ENCODE measurements around the gene E2F4. TPM values are rescaled to one million over a fixed set of nuclear protein-coding genes. Genes with fewer than 3 reads are reported as not detected.

Gene E2F4
- total and polyA plus RNA-seq, 5 donors, result 33.9 to 42.5 (median 39.7) TPM

- no peak overlapping the region for H3K4me3 ChIP-seq (ENCODE audit: low read length)
- WGBS, result 69% methylated on average over 77 of the region's 77 CpGs
- no peaks in the 10 kb centered on the region for H3K9me3 ChIP-seq (ENCODE audit: control insufficient read depth, low read length)
- DNase-seq, result peak in 1 of 3 donors; percentile 74
- no peak overlapping the region for H3K27ac ChIP-seq (ENCODE audit: low read length)
- no peak for ATAC-seq
- no peaks in the 10 kb centered on the region for H3K27me3 ChIP-seq (ENCODE audit: control insufficient read depth, insufficient read depth)
- H3K4me1 ChIP-seq (ENCODE audit: control insufficient read depth, insufficient read depth, low read length), result no peaks in the 10 kb centered on the region
- intact Hi-C loops (cut with DNase I), result loop anchor here in 2 of 4 donors (2.0 to 5.0 kb wide), 2 partner anchors 37 to 173 kb away; no protein-coding TSS in a partner anchor
Observed at GRCh38 chr16:67149276-67150046, 42.5 kb upstream of the E2F4 start.

GRCh38 chr16:67150047-67150832 lies 41.7 kb upstream of the E2F4 start:
- H3K27me3 ChIP-seq (ENCODE audit: control insufficient read depth, insufficient read depth), result no peaks in the 10 kb centered on the region
- peak overlapping the region; percentile 56 for H3K4me3 ChIP-seq (ENCODE audit: low read length)
- H3K27ac ChIP-seq (ENCODE audit: low read length), result peak overlapping the region; percentile 68
- peaks cover 3% of the 10 kb centered on the region for H3K4me1 ChIP-seq (ENCODE audit: control insufficient read depth, insufficient read depth, low read length)
- 8% methylated on average over 94 of the region's 94 CpGs for WGBS
- H3K9me3 ChIP-seq (ENCODE audit: control insufficient read depth, low read length), result no peaks in the 10 kb centered on the region
- DNase-seq (peak; percentile 78 to 91 (median 89)), ATAC-seq (peak; percentile 72 to 75)
- intact Hi-C loops (cut with DNase I), result loop anchor here in 1 of 4 donors (2.0 kb wide), 1 partner anchor 173 kb away; no protein-coding TSS in a partner anchor

- Histone ChIP-seq H3K4me3 (ENCODE audit: low read length) (peak within 1 kb of the TSS; percentile 56), H3K9me3 (ENCODE audit: control insufficient read depth, low read length) (no peaks in the 10 kb centered on the region), H3K27me3 (ENCODE audit: control insufficient read depth, insufficient read depth) (no peaks in the 10 kb centered on the region), H3K27ac (ENCODE audit: low read length) (peak within 1 kb of the TSS; percentile 68), H3K4me1 (ENCODE audit: control insufficient read depth, insufficient read depth, low read length) (peaks cover 3% of the 10 kb centered on the region)
- DNase-seq (peak; percentile 88 to 95 (median 94)), ATAC-seq (peak; percentile 85 to 86)
- 1% methylated on average over 34 of the region's 34 CpGs for WGBS
- intact Hi-C loops (cut with DNase I), result loop anchor here in 1 of 4 donors (2.0 kb wide), 1 partner anchor 174 kb away; no protein-coding TSS in a partner anchor
Observed at GRCh38 chr16:67150833-67151396, 41.0 kb upstream of the E2F4 start, which contains the start of gene B3GNT9. TSS of gene B3GNT9 (minus strand) at chr16:67150998. CDS start at chr16:67150485, 513 bp downstream.

GRCh38 chr16:67151431-67152097 lies 40.4 kb upstream of the E2F4 start:
- Histone ChIP-seq H3K27me3 (ENCODE audit: control insufficient read depth, insufficient read depth) (no peaks in the 10 kb centered on the region), H3K27ac (ENCODE audit: low read length) (no peak overlapping the region), H3K4me3 (ENCODE audit: low read length) (no peak overlapping the region), H3K9me3 (ENCODE audit: control insufficient read depth, low read length) (no peaks in the 10 kb centered on the region), H3K4me1 (ENCODE audit: control insufficient read depth, insufficient read depth, low read length) (peaks cover 3% of the 10 kb centered on the region)
- intact Hi-C loops (cut with DNase I), result loop anchor here in 1 of 4 donors (2.0 kb wide), 1 partner anchor 175 kb away; no protein-coding TSS in a partner anchor
- DNase-seq, result peak in 1 of 3 donors; percentile 62
- ATAC-seq, result no peak
- WGBS, result 54% methylated on average over 8 of the region's 8 CpGs

GRCh38 chr16:67154578-67155294 lies 37.2 kb upstream of the E2F4 start:
- WGBS, result 33% methylated on average over 61 of the region's 61 CpGs
- Histone ChIP-seq H3K4me1 (ENCODE audit: control insufficient read depth, insufficient read depth, low read length) (peaks cover 5% of the 10 kb centered on the region), H3K9me3 (ENCODE audit: control insufficient read depth, low read length) (no peaks in the 10 kb centered on the region), H3K27me3 (ENCODE audit: control insufficient read depth, insufficient read depth) (no peaks in the 10 kb centered on the region), H3K4me3 (ENCODE audit: low read length) (no peak overlapping the region), H3K27ac (ENCODE audit: low read length) (no peak overlapping the region)
- DNase-seq (peak in 1 of 3 donors; percentile 49), ATAC-seq (no peak)
- intact Hi-C loops (cut with DNase I), result loop anchor here in 2 of 4 donors (2.0 to 5.0 kb wide), 2 partner anchors 177 to 178 kb away; no protein-coding TSS in a partner anchor

- Histone ChIP-seq H3K27me3 (ENCODE audit: control insufficient read depth, insufficient read depth) (no peaks in the 10 kb centered on the region), H3K9me3 (ENCODE audit: control insufficient read depth, low read length) (no peaks in the 10 kb centered on the region), H3K4me3 (ENCODE audit: low read length) (no peak overlapping the region), H3K27ac (ENCODE audit: low read length) (no peak overlapping the region), H3K4me1 (ENCODE audit: control insufficient read depth, insufficient read depth, low read length) (peaks cover 5% of the 10 kb centered on the region)
- DNase-seq (peak; percentile 80 to 93 (median 92)), ATAC-seq (peak; percentile 54 to 59)
- WGBS, result 12% methylated on average over 74 of the region's 74 CpGs
- intact Hi-C loops (cut with DNase I), result loop anchor here in 3 of 4 donors (2.0 to 5.0 kb wide), 2 partner anchors 178 to 179 kb away; no protein-coding TSS in a partner anchor
Observed at GRCh38 chr16:67155295-67156142, 36.4 kb upstream of the E2F4 start.

- Histone ChIP-seq H3K27me3 (ENCODE audit: control insufficient read depth, insufficient read depth) (no peaks in the 10 kb centered on the region), H3K27ac (ENCODE audit: low read length) (no peak overlapping the region), H3K4me1 (ENCODE audit: control insufficient read depth, insufficient read depth, low read length) (peaks cover 5% of the 10 kb centered on the region), H3K9me3 (ENCODE audit: control insufficient read depth, low read length) (no peaks in the 10 kb centered on the region), H3K4me3 (ENCODE audit: low read length) (no peak overlapping the region)
- intact Hi-C loops (cut with DNase I), result loop anchor here in 2 of 4 donors (2.0 to 5.0 kb wide), 2 partner anchors 179 kb away; no protein-coding TSS in a partner anchor
- DNase-seq, result peak in 1 of 3 donors; percentile 50
- ATAC-seq, result no peak
- WGBS, result 67% methylated on average over 15 of the region's 15 CpGs
Observed at GRCh38 chr16:67156143-67156844, 35.7 kb upstream of the E2F4 start.

GRCh38 chr16:67157106-67157748 lies 34.7 kb upstream of the E2F4 start:
- intact Hi-C loops (cut with DNase I), result loop anchor here in 2 of 4 donors (2.0 to 5.0 kb wide), 2 partner anchors 180 kb away; no protein-coding TSS in a partner anchor
- Histone ChIP-seq H3K27me3 (ENCODE audit: control insufficient read depth, insufficient read depth) (no peaks in the 10 kb centered on the region), H3K9me3 (ENCODE audit: control insufficient read depth, low read length) (no peaks in the 10 kb centered on the region), H3K27ac (ENCODE audit: low read length) (no peak overlapping the region), H3K4me1 (ENCODE audit: control insufficient read depth, insufficient read depth, low read length) (peaks cover 5% of the 10 kb centered on the region), H3K4me3 (ENCODE audit: low read length) (no peak overlapping the region)
- DNase-seq (peak in 1 of 3 donors; percentile 6), ATAC-seq (no peak)
- 60% methylated on average over 7 of the region's 7 CpGs for WGBS
